MM.1S (cell line): ENCODE results near the gene PLBD1.

ENCODE experiments used
- DNase-seq: peaks from one replicate; pipeline ENCODE4 v3.0.0-alpha.2; 2015
- H2AFZ ChIP-seq: fragments of 300-600 bp; sonication (generic); 2 replicates; pipeline ENCODE4 v1.6.0; 2016; ENCODE audit warnings: antibody characterized with exemption, low read length
- H3F3A ChIP-seq: fragments of 300-600 bp; sonication (generic); 2 replicates; pipeline ENCODE4 v1.6.1; 2016; ENCODE audit warnings: mild to moderate bottlenecking, antibody characterized with exemption, low read length, moderate library complexity, mixed read lengths; ENCODE audit not compliant: insufficient read depth
- H3K27ac ChIP-seq: fragments of 300-600 bp; sonication (generic); 2 replicates; pipeline ENCODE4 v1.5.1; 2016; ENCODE audit warnings: mild to moderate bottlenecking, low read length
- H3K27me3 ChIP-seq: fragments of 300-600 bp; sonication (generic); replicated peaks from 2 replicates; pipeline ENCODE4 v1.6.0; 2016; ENCODE audit warnings: low read length; ENCODE audit not compliant: insufficient read depth
- H3K36me3 ChIP-seq: fragments of 300-600 bp; sonication (generic); replicated peaks from 2 replicates; pipeline ENCODE4 v1.6.1; 2016; ENCODE audit warnings: mild to moderate bottlenecking, low read length, mixed read lengths; ENCODE audit not compliant: insufficient read depth
- H3K4me1 ChIP-seq: fragments of 300-600 bp; sonication (generic); 2 replicates; pipeline ENCODE4 v1.6.1; 2016; ENCODE audit warnings: low read length, mixed read lengths
- H3K4me2 ChIP-seq: fragments of 300-600 bp; sonication (generic); 2 replicates; pipeline ENCODE4 v1.6.0; 2016; ENCODE audit warnings: low read depth, low read length
- H3K4me3 ChIP-seq: fragments of 300-600 bp; sonication (generic); 2 replicates; pipeline ENCODE4 v1.5.1; 2016; ENCODE audit warnings: low read length, mixed read lengths
- H3K79me2 ChIP-seq: fragments of 300-600 bp; sonication (generic); 2 replicates; pipeline ENCODE4 v1.6.1; 2016; ENCODE audit warnings: mixed run types, low read length, mixed read lengths
- H3K9ac ChIP-seq: fragments of 300-600 bp; sonication (generic); 2 replicates; pipeline ENCODE4 v1.6.1; 2016; ENCODE audit warnings: low read length, mixed read lengths
- H3K9me2 ChIP-seq: fragments of 300-600 bp; sonication (generic); replicated peaks from 2 replicates; pipeline ENCODE4 v1.6.1; 2016; ENCODE audit warnings: mild to moderate bottlenecking, low read length, mixed read lengths; ENCODE audit not compliant: insufficient read depth
- H3K9me3 ChIP-seq: fragments of 300-600 bp; sonication (generic); replicated peaks from 2 replicates; pipeline ENCODE4 v1.6.1; 2016; ENCODE audit warnings: mild to moderate bottlenecking, low read length, mixed read lengths; ENCODE audit not compliant: insufficient read depth
- H4K20me1 ChIP-seq: fragments of 300-600 bp; sonication (generic); 2 replicates; pipeline ENCODE4 v1.6.1; 2016; ENCODE audit warnings: mild to moderate bottlenecking, low read length, moderate library complexity, mixed read lengths; ENCODE audit not compliant: insufficient read depth
- CTCF ChIP-seq: fragments of 300-600 bp; sonication (generic); IDR thresholded peaks from 2 replicates; pipeline ENCODE4 v1.5.1; 2016; ENCODE audit warnings: antibody characterized with exemption, low read length, mixed read lengths
- EZH2 ChIP-seq: fragments of 300-600 bp; sonication (generic); optimal IDR thresholded peaks from 2 replicates; pipeline ENCODE3; 2017; ENCODE audit warnings: low read depth, mild to moderate bottlenecking, antibody characterized with exemption, low read length, mixed read lengths
- EZH2phosphoT487 ChIP-seq: fragments of 300-600 bp; sonication (generic); IDR thresholded peaks from 2 replicates; pipeline ENCODE4 v1.6.1; 2018; ENCODE audit warnings: antibody characterized with exemption, low read length

PLBD1 gene

GRCh38 chr12:14495326-14495725 lies 72.4 kb downstream of the PLBD1 start:
- Histone ChIP-seq H3K9me2 (no peaks in the 10 kb centered on the region), H3K4me1 (no peaks in the 10 kb centered on the region), H3K27me3 (no peaks in the 10 kb centered on the region), H3F3A (no peaks in the 10 kb centered on the region), H3K4me3 (no peak overlapping the region), H3K9me3 (no peaks in the 10 kb centered on the region), H3K36me3 (0 out of 2 replicates have a peak, but pooled peaks cover 4% of the 10 kb centered on the region), H3K9ac (no peak overlapping the region), H2AFZ (no peak overlapping the region), H3K27ac (no peak overlapping the region), H4K20me1 (no peaks in the 10 kb centered on the region), H3K4me2 (no peak overlapping the region), H3K79me2 (no peaks in the 10 kb centered on the region)
- no peak for TF ChIP-seq EZH2phosphoT487
- TF ChIP-seq CTCF = no peak
- TF ChIP-seq EZH2 = no peak
- DNase-seq = no peak

- 0 out of 2 replicates have a peak, but pooled peaks cover 3% of the 10 kb centered on the region for H3K36me3 ChIP-seq
Measured at GRCh38 chr12:14482886-14483285, 84.8 kb downstream of the PLBD1 start.

GRCh38 chr12:14482361-14482760 lies 85.3 kb downstream of the PLBD1 start:
- H3K9ac ChIP-seq = no peak overlapping the region
- no peaks in the 10 kb centered on the region for H3K79me2 ChIP-seq
- TF ChIP-seq EZH2phosphoT487 = no peak
- TF ChIP-seq CTCF = no peak
- TF ChIP-seq EZH2 = no peak
- no peaks in the 10 kb centered on the region for H3F3A ChIP-seq
- no peak for DNase-seq
- H3K36me3 ChIP-seq = 0 out of 2 replicates have a peak, but pooled peaks cover 3% of the 10 kb centered on the region
- no peak overlapping the region for H3K4me3 ChIP-seq
- no peaks in the 10 kb centered on the region for H3K27me3 ChIP-seq
- no peak overlapping the region for H2AFZ ChIP-seq
- no peaks in the 10 kb centered on the region for H4K20me1 ChIP-seq
- no peak overlapping the region for H3K4me2 ChIP-seq
- no peaks in the 10 kb centered on the region for H3K9me3 ChIP-seq
- no peaks in the 10 kb centered on the region for H3K4me1 ChIP-seq
- no peak overlapping the region for H3K27ac ChIP-seq
- H3K9me2 ChIP-seq = no peaks in the 10 kb centered on the region

More at GRCh38 chr12:14482886-14483285, 84.8 kb downstream of the PLBD1 start:
- TF ChIP-seq CTCF = no peak
- no peak for TF ChIP-seq EZH2
- no peak for TF ChIP-seq EZH2phosphoT487
- no peaks in the 10 kb centered on the region for H3F3A ChIP-seq
- no peak overlapping the region for H3K27ac ChIP-seq
- no peaks in the 10 kb centered on the region for H3K79me2 ChIP-seq
- no peak overlapping the region for H3K4me2 ChIP-seq
- H3K4me3 ChIP-seq = no peak overlapping the region
- no peak for DNase-seq
- H3K4me1 ChIP-seq = no peaks in the 10 kb centered on the region
- no peaks in the 10 kb centered on the region for H3K27me3 ChIP-seq
- H3K9me3 ChIP-seq = no peaks in the 10 kb centered on the region
- H4K20me1 ChIP-seq = no peaks in the 10 kb centered on the region
- no peak overlapping the region for H2AFZ ChIP-seq
- H3K9me2 ChIP-seq = no peaks in the 10 kb centered on the region
- H3K9ac ChIP-seq = no peak overlapping the region
